DND-41 (cell line): Measurements from ENCODE around the gene VCAN.

Source experiments
- CTCF ChIP-seq: IDR thresholded peaks from 2 replicates; pipeline ENCODE4 v1.5.1; 2012; ENCODE audit warnings: borderline replicate concordance, low read length, moderate library complexity, mild to moderate bottlenecking; ENCODE audit not compliant: poor library complexity, severe bottlenecking; ENCODE audit errors: extremely low read depth
- EZH2 ChIP-seq: IDR thresholded peaks from 3 replicates; pipeline ENCODE4 v1.6.1; 2012; ENCODE audit warnings: borderline replicate concordance, low read depth, mild to moderate bottlenecking, moderate library complexity, low read length, inconsistent platforms; ENCODE audit not compliant: severe bottlenecking

DNA sequence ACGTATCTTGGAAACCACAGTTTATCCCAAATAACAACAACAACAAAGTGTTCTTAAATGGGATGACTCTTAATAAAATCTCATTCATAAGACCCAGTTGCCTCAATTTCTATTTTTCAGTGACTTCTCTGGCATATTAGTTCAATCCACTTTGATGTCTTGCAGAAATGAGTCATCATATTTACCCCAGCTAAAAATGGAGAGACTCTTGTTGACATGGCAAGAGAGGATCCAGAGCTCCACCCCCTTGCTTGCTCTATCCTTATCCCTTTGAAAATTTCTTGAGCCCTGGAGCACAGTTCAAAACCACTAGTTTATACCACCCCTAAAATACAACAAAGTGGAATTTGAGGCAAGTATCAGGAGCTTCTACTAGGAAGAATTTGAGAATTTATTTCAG, 20.8 kb downstream of the VCAN start:
- no peak for TF ChIP-seq CTCF
- no peak for TF ChIP-seq EZH2
